Caco-2 (cell line): Measurements from ENCODE around the gene ABCC3. TPM values are rescaled to one million over a fixed set of nuclear protein-coding genes. Genes with fewer than 3 reads are reported as not detected.

Experiments used
- BruUV-seq: library from RNA; stranded (reverse); fragments of 400-500 nt; replicated peaks from 2 replicates; lab custom pipeline; 2021; lab: Mats Ljungman, UMichigan
- CTCF ChIA-PET: fragments of 300-600 bp; sonication (Branson Sonifier 250); formaldehyde crosslinking; loops from one replicate; lab custom pipeline; 2022; ENCODE audit warnings: antibody characterized with exemption; lab: Charles Lee
- POLR2A ChIA-PET: fragments of 300-600 bp; sonication (Branson Sonifier 250); formaldehyde crosslinking; loops from one replicate; lab custom pipeline; 2022; ENCODE audit warnings: antibody characterized with exemption; lab: Charles Lee
- DNase-seq, 2 experiments: peaks; one replicate each; pipeline versions ENCODE4 v3.0.0 to v3.0.0-alpha.2; 2020 to 2022
- H3K27me3 ChIP-seq: replicated peaks from 2 replicates; pipeline ENCODE4 v1.6.0; 2011; ENCODE audit warnings: low read length; ENCODE audit not compliant: control insufficient read depth, insufficient read depth
- H3K36me3 ChIP-seq: 2 replicates; pipeline ENCODE4 v1.5.1; 2011; ENCODE audit warnings: low read length; ENCODE audit not compliant: control insufficient read depth, insufficient read depth
- H3K4me1 ChIP-seq: fragments of 250-450 bp; sonication (Bioruptor Pico); 2 replicates; pipeline ENCODE4 v1.5.1; 2020; ENCODE audit warnings: mild to moderate bottlenecking
- H3K4me3 ChIP-seq: 2 replicates; pipeline ENCODE4 v1.5.1; 2011; ENCODE audit warnings: low read depth, mild to moderate bottlenecking, control low read depth, low read length
- H3K9me3 ChIP-seq: fragments of 250-450 bp; sonication (Bioruptor Pico); 2 replicates; pipeline ENCODE4 v1.5.1; 2020; ENCODE audit warnings: mild to moderate bottlenecking, moderate library complexity
- H3K27ac Mint-ChIP-seq: one replicate; pipeline ENCODE4 v1.8.0; 2022; ENCODE audit warnings: mixed read lengths; ENCODE audit not compliant: unreplicated experiment
- H3K27me3 Mint-ChIP-seq: one replicate; pipeline ENCODE4 v1.8.0; 2022; ENCODE audit warnings: mixed read lengths; ENCODE audit not compliant: insufficient read depth, unreplicated experiment
- H3K36me3 Mint-ChIP-seq: one replicate; pipeline ENCODE4 v1.8.0; 2022; ENCODE audit warnings: mild to moderate bottlenecking, mixed read lengths; ENCODE audit not compliant: insufficient read depth, unreplicated experiment
- H3K4me1 Mint-ChIP-seq: one replicate; pipeline ENCODE4 v1.8.0; 2022; ENCODE audit warnings: low read depth, mixed read lengths; ENCODE audit not compliant: unreplicated experiment
- H3K4me3 Mint-ChIP-seq: one replicate; pipeline ENCODE4 v1.8.0; 2022; ENCODE audit warnings: mild to moderate bottlenecking, moderate library complexity, mixed read lengths; ENCODE audit not compliant: unreplicated experiment
- H3K9me3 Mint-ChIP-seq: one replicate; pipeline ENCODE4 v1.8.0; 2022; ENCODE audit warnings: mixed read lengths; ENCODE audit not compliant: unreplicated experiment
- CTCF ChIP-seq, 2 experiments: fragments of 200-600 bp in 1 of 2; IDR thresholded peaks; 1 replicate in 1 of 2; 2 replicates in 1 of 2; pipeline versions ENCODE4 v1.5.1 to v1.8.0; 2011 to 2022; ENCODE audit warnings: antibody characterized with exemption in 1 of 2, control low read depth in 1 of 2, inconsistent platforms in 1 of 2, low read depth in 1 of 2, low read length in 1 of 2, mild to moderate bottlenecking in 1 of 2, moderate library complexity in 1 of 2; ENCODE audit not compliant: insufficient read depth in 1 of 2, severe bottlenecking in 1 of 2, unreplicated experiment in 1 of 2
- intact Hi-C: fragments of 100-400 bp; cut with micrococcal nuclease; formaldehyde crosslinking; loops from one replicate; pipeline ENCODE4 v1.10.0; 2022; ENCODE audit not compliant: unreplicated experiment
- total RNA-seq: library from RNA; stranded (reverse); gene quantifications from 2 replicates; pipeline ENCODE4 v1.2.3, GENCODE V29; 2022

The ABCC3 gene
- total RNA-seq, 1 experiment from 2014 or later, result 45.6 TPM

- Mint-ChIP-seq H3K27me3 (no peaks in the 10 kb centered on the region), H3K4me1 (peaks cover 44% of the 10 kb centered on the region), H3K27ac (no peak overlapping the region), H3K36me3 (peaks cover 5% of the 10 kb centered on the region), H3K4me3 (no peak overlapping the region), H3K9me3 (no peaks in the 10 kb centered on the region)
- no peak overlapping the region for H3K4me3 ChIP-seq
- no peaks in the 10 kb centered on the region for H3K27me3 ChIP-seq
- no peaks in the 10 kb centered on the region for H3K9me3 ChIP-seq
- ChIA-PET CTCF (interaction anchor here (0.7 to 10.6 kb wide), 10 partner anchors 12 to 86 kb away, joined by 3 to 272 read pairs (median 6); partner anchors contain the start of genes CACNA1G and SPATA20), POLR2A (interaction anchor here (0.6 kb wide), 1 partner anchor 63 kb away, joined by 3 read pairs; no protein-coding TSS in a partner anchor)
- peaks cover 44% of the 10 kb centered on the region for H3K4me1 ChIP-seq
- no peak for DNase-seq
- H3K36me3 ChIP-seq, result no peaks in the 10 kb centered on the region
- intact Hi-C loops, result loop anchor here (1.0 to 2.0 kb wide), 2 partner anchors 31 to 65 kb away; no protein-coding TSS in a partner anchor
- no peak for TF ChIP-seq CTCF (IDR thresholded peaks at IDR 0.05; ENCODE audit: insufficient read depth in 1 of 2, low read depth in 1 of 2, low read length in 1 of 2, severe bottlenecking in 1 of 2, unreplicated experiment in 1 of 2)
- no TSS peak for BruUV-seq
Observed at GRCh38 chr17:50629902-50630301, 4.8 kb upstream of the ABCC3 start.

- H3K4me3 ChIP-seq, result no peak overlapping the region
- H3K27ac Mint-ChIP-seq, result no peak overlapping the region
- no peaks in the 10 kb centered on the region for H3K27me3 ChIP-seq
- POLR2A ChIA-PET, result interaction anchor here (0.6 kb wide), 1 partner anchor 63 kb away, joined by 3 read pairs; no protein-coding TSS in a partner anchor
- H3K27me3 Mint-ChIP-seq, result no peaks in the 10 kb centered on the region
- no peak overlapping the region for H3K4me3 Mint-ChIP-seq
- BruUV-seq, result no TSS peak
- peaks cover 50% of the 10 kb centered on the region for H3K4me1 ChIP-seq
- H3K9me3 Mint-ChIP-seq, result no peaks in the 10 kb centered on the region
- peaks cover 5% of the 10 kb centered on the region for H3K36me3 Mint-ChIP-seq
- intact Hi-C loops, result loop anchor here (1.0 kb wide), 1 partner anchor 65 kb away; no protein-coding TSS in a partner anchor
- CTCF ChIA-PET, result interaction anchor here (0.5 to 10.6 kb wide), 14 partner anchors 8 to 284 kb away, joined by 3 to 272 read pairs (median 5); partner anchors contain the start of genes CACNA1G and SPATA20
- H3K9me3 ChIP-seq, result no peaks in the 10 kb centered on the region
- DNase-seq, result peak; percentile 81 to 91
- TF ChIP-seq CTCF (IDR thresholded peaks at IDR 0.05; ENCODE audit: insufficient read depth in 1 of 2, low read depth in 1 of 2, low read length in 1 of 2, severe bottlenecking in 1 of 2, unreplicated experiment in 1 of 2), result peak; percentile 97 to 99
- H3K36me3 ChIP-seq, result no peaks in the 10 kb centered on the region
- H3K4me1 Mint-ChIP-seq, result peaks cover 40% of the 10 kb centered on the region
Observed at GRCh38 chr17:50630524-50631194, 4.0 kb upstream of the ABCC3 start.

GRCh38 chr17:50631195-50631907 is 3.3 kb upstream of the ABCC3 start:
- CTCF ChIA-PET, result interaction anchor here (0.5 to 10.6 kb wide), 8 partner anchors 8 to 83 kb away, joined by 4 to 272 read pairs (median 10); partner anchors contain the start of gene SPATA20
- POLR2A ChIA-PET, result no interaction called here
- Mint-ChIP-seq H3K27me3 (no peaks in the 10 kb centered on the region), H3K4me3 (no peak overlapping the region), H3K27ac (no peak overlapping the region), H3K36me3 (peaks cover 5% of the 10 kb centered on the region), H3K4me1 (peaks cover 45% of the 10 kb centered on the region), H3K9me3 (no peaks in the 10 kb centered on the region)
- H3K4me1 ChIP-seq, result peaks cover 50% of the 10 kb centered on the region
- H3K27me3 ChIP-seq, result no peaks in the 10 kb centered on the region
- no peak overlapping the region for H3K4me3 ChIP-seq
- H3K9me3 ChIP-seq, result no peaks in the 10 kb centered on the region
- no peak for TF ChIP-seq CTCF (IDR thresholded peaks at IDR 0.05; ENCODE audit: insufficient read depth in 1 of 2, low read depth in 1 of 2, low read length in 1 of 2, severe bottlenecking in 1 of 2, unreplicated experiment in 1 of 2)
- intact Hi-C loops, result no loop called here
- DNase-seq, result no peak
- H3K36me3 ChIP-seq, result no peaks in the 10 kb centered on the region
- no TSS peak for BruUV-seq
